Activated CD4-positive, CD25-positive, alpha-beta regulatory T cell (primary cell): ENCODE data around the gene PPFIA2.

Experiments
- DNase-seq, 4 experiments: peaks; one replicate each; lab custom pipeline; 2025; lab: John Stamatoyannopoulos, UW

PPFIA2 gene

GRCh38 chr12:81354327-81354932 is 404.7 kb downstream of the PPFIA2 start:
- no peak for DNase-seq

- no peak for DNase-seq
Observed at GRCh38 chr12:81350309-81350708, 408.8 kb downstream of the PPFIA2 start.

DNA sequence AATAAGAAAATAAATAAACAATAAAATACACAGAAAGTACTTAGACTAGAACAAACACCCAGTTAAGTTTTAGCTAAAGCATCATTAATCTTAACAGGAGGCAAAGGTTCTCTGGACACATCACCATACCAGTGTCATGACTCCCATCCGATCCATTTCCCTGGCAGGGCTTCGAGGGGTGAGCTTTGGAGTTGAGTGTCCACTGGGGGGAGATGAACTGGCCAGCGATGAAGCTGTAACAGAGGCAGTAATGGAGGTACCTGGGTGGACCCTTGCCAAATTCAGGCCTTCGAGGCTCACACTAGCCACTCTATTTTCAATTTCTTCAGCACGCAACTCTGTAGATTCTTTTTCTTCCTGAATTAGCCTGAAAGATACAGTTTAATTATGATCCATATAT is 411.7 kb downstream of the PPFIA2 start:
- DNase-seq: no peak

DNA sequence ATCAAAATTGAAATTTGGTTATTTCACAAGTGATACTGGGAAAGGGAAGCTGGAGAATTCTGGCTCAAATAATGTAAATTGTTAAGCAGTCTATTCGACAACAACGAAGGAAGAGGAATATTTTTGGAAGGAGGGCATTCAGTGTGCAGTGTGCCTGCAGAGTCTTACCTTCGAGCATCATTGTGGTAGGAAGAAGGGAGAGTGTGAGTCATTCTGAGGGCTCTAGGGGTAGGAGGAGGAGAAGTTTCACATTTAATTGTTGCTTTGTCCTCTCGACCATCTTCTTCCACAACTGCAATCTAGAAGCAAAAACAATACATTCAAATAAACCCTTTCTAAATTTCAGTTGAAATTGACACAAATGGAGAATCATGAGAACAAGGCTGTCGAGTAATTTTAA is 418.2 kb downstream of the PPFIA2 start:
- no peak for DNase-seq

DNA sequence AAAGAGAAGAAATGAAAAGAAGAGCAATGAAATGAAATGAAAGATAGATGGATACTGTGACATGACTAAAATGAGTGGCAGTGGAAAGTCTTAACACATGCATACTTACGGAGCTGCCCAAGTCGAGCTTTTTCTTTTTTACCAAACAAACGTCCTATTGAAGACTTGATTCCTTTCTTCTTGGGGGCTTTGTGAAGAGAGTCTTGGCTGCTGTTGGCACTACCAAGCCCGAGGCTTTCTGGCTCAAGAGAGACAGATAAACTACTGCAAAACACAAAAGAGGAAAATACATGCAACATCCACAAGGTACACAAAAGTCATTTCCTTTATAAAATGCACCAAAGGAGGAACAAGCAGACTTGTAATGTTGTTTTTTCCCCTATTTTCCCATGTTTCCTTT is 420.1 kb downstream of the PPFIA2 start:
- no peak for DNase-seq

DNA sequence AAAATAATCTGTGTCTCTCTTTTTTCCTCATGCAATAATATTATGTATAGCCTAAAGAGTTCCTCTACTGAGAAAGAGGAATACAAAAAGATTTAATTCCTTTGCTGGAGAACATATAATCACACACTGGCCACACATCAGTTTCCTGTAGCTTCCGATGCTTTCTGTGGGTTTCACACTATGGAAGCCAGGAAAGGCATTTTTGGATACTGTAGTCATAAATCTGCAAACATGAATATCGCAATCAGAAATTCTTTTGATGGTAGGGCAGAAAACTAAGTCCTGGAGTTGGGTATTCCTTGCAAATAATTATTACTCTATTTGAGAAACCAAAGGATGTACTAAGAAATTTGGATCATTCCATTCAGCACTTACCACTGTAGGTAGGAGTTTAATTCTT is 421.3 kb downstream of the PPFIA2 start:
- DNase-seq: no peak

DNA sequence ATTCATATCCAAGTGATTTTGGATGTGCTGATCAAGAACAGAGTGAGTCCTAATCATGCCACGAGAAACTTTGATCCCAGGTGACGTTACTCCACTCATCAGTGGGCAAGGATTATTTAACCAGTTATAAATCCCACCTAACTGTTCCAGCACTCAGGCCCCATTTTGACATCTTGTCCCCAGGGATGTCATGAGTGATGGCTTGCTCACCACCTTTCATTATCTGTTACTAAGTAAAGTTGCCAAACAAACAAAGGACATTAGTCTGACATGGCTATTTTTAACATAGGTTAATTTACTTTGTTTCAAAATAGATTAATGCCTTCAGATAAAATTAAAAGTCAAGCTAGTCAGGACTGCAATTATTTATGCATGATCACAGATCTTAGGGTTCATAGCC is 425.3 kb downstream of the PPFIA2 start:
- no peak for DNase-seq

DNA sequence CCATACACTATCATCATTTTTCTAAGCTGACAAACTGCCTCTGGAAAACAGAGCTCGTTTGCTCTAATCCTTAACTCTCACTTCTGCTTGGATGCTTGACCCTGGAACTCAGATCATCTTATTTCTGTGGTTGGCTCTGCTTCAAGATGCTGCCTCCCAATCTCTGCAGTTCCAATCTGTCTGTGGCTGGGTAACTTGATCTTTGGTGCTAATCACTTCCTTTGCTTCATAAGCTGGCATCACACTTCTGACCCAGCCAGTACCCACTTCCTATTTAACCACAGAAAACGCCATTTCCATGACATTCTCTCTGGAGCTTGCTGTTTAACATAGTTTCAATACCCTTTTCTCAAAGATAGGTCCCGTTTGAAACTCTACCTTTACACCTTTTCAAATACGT is 427.1 kb downstream of the PPFIA2 start:
- no peak for DNase-seq

DNA sequence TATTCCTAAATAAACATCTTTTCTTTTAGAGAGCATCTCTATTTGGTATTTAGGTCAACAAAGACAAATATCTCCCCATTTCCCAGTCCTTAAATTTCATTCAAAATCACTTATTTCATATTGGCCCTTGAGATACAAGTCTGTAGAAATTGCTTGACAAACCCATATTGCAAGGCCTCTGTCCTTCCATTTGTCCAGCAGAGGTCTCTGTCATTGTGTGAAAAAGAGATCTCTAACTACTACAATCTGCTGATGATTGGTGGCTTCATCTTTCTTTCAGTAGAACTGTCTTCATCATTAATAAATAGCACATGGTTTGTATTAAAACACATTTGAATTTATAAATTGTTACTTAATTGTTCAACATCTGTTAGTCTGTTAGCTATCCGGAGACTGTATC is 428.7 kb downstream of the PPFIA2 start:
- no peak for DNase-seq

DNA sequence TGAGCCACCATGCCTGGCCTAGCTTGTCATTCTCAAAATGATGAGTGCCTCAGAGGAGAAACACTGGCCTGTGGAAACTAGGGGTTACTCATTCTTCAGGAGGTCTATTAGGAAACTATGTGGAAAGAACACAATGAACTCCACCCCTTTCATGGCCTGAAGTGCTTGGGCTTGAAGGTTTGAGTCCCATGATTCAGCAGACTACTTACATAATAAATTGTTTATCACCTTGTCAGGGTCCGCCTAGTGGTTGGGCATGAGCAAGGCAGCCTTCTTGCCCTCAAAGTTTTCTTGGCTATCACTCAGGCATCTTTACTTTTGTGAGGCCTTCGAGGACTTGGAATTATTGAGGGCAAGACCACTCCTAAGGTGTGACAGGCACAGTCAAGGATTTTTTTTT is 430.1 kb downstream of the PPFIA2 start:
- DNase-seq: no peak

DNA sequence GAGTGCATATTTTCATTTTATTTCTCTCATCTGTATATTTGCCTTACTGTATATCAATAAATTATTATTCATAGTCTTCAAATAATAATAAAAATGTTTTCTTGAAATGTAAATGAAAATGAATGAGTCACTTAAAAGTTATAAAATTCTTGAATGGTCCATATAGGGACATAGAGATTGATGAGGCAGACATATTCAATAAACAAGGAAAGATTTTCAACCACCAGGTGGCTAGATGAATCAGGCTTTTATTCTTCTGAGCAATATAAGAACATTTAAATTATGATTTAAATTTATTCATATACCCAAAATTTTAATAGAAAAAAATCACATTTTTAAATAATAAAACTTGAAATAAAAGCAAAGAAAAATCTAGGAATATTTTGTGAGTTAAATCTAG is 431.7 kb downstream of the PPFIA2 start:
- DNase-seq: no peak

DNA sequence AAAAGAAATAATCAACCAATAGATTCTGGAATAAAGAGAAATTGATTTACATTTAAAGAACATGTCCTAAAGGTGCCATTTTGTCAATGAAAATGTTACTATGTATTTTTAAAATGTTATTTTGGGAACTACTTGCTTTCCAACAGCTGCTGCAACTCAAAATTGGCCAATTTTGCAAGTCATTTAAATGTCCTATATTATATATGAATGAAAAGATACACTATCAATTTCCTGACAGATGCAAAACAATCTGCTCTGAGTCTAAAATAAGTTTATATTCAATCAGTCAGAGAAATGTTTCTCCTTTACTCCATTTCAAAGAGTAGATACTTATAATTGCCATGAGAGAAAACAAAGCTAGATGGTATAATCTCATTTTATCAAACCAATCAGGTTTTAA is 434.1 kb downstream of the PPFIA2 start:
- no peak for DNase-seq

DNA sequence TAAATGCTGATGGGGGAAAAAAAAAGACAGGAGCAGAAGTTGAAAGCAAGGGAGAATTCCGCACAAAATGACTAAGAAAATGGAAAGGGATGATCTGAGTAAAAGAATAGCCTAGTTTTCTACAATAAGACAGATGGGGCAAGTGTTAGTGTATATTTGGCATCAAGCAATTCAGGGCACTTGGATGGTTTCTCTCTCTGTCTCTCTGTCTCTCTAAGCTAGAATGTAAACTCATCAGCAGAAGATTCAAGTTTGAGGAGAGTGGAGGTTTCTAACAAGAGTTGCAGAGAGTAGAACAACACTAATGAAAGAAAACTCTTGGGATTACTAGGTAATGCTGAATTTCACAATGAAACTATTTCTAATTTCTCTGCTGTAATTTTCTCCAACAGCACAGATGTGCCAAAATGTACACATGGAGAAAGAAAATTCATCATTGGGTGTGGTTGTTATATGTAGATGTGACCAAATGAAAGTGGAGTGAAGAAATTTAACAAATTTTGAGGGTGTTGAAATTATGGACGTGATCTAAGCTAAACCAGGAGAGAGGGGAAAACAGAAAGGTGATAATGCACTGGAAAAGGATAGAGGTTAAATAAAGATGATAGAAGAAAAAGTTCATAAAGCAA is 444.1 kb downstream of the PPFIA2 start:
- DNase-seq: no peak

DNA sequence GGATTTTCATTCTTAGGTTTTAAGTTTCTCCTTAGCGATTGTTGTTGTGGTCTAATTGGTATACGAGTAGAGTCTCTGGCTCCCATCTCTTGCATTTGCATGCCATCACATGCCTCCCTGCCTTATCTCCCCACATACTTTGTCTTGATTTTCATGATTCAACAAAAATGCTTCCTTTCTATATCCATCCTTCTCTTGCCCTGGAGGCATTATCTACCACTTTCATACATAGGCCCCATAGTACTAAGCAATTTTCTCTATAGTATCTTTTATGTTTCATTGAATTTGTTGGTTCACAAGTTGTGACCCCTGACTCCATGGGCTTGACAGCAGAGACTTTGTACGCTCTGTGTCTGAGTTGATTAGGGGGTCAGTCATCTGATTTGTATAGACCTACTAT is 455.2 kb downstream of the PPFIA2 start:
- no peak for DNase-seq

DNA sequence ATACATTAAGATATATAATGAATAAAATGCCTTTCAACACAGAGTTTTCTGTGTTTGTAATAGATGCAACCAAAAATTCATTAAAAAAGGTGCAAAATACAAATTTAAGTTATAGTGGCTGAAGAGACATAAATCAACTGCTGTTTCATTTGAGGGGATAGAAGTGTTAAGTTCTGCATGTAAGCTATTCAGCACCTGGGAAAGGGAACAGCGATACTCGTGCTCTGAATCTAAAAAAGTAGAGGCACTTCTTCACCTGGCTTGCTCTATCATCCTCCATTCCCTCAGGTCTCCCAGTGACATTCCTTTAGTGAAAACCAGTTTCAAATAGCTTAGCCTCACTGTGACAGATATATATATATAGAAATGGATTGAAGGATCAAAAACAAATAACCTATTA is 458.7 kb downstream of the PPFIA2 start:
- no peak for DNase-seq

DNA sequence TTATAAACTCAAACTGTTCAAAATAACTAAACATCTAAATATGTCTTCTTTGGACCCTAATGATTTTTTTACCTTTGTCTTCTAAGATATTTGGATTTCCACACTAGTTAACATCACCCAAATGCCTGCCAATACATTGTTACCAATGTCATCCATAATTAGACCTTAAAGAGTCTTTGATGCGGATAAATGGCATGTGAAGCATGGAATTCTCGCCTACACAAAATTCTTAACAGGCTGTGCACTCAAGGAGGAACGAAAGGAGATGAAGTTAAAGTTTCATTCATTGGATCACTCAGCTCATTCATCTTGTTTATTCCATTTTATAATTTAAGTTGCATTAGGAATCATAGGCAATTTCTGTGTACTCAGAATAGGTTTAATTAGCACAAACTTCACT is 461.5 kb downstream of the PPFIA2 start:
- DNase-seq: no peak

GRCh38 chr12:81296556-81297305 is 462.4 kb downstream of the PPFIA2 start:
- DNase-seq: no peak

- no peak for DNase-seq
Observed at GRCh38 chr12:81295251-81295650, 463.9 kb downstream of the PPFIA2 start.

DNA sequence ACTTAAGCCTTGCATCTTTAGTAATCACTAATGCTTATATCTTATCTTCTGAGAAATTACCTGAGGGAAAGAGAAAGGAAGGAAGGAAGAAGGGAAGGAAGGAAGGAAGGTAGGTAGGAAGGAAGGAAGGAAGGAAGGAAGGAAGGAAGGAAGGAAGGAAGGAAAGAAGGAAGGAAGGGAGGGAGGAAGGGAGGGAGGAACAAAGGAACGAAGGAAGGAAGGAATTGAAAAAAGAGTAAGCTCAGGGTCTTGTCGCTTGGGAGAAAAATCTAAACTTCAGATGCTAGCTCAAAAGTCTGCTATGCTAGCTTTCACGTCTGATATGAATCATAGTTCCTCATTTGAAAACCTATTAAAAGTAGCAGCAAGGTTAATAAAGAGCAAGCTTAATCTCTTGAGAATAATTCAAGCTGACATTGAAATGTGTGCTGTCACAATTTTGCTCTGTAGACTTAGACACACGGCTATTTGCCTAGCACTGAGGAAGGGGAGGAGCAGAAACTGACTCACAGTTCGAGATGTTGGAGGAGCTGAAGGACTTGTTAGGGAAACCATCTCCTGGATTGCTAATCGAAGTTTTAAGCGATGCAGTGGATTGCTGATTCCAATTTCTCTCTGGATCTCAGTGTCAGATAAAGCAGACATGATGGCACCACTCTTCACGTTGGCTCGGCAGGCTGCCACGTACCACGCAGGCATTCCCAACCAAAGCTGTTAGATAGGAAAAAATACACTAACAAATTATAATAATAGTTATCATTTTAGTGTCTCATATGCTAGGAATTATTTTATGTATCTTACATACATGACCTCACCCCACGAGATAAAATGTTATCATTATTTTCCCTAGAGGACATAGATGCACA is 464.6 kb downstream of the PPFIA2 start:
- DNase-seq: no peak

GRCh38 chr12:81288651-81289050 is 470.5 kb downstream of the PPFIA2 start:
- no peak for DNase-seq

- no peak for DNase-seq
Observed at GRCh38 chr12:81284137-81284536, 475.0 kb downstream of the PPFIA2 start.
